Skeletal muscle tissue (tissue), 4 donors: ENCODE measurements around the gene DPCD. TPM values are rescaled to one million over a fixed set of nuclear protein-coding genes. Genes with fewer than 3 reads are reported as not detected.
"Not testable (repeated sequence)": the region's sequence is repeated elsewhere in the genome, so short reads cannot be mapped to it uniquely, and the experiment has no call there.

Experiments used
- H3K27ac ChIP-seq: one replicate; pipeline ENCODE4 v1.7.0; 2013; ENCODE audit warnings: mild to moderate bottlenecking, low read depth, low read length, inconsistent platforms
- H3K27me3 ChIP-seq, 3 donors: one replicate each; pipeline ENCODE4 v1.7.0; 2013; ENCODE audit warnings: low read length in 3 of 3; ENCODE audit not compliant: control insufficient read depth in 3 of 3, insufficient read depth in 3 of 3
- H3K36me3 ChIP-seq, 3 donors: one replicate each; pipeline ENCODE4 v1.7.0; 2013; ENCODE audit warnings: low read length in 3 of 3; ENCODE audit not compliant: control insufficient read depth in 3 of 3, insufficient read depth in 3 of 3
- H3K4me1 ChIP-seq, 3 donors: one replicate each; pipeline ENCODE4 v1.7.0; 2013; ENCODE audit warnings: low read length in 3 of 3, mild to moderate bottlenecking in 3 of 3; ENCODE audit not compliant: control insufficient read depth in 3 of 3, insufficient read depth in 3 of 3
- H3K4me3 ChIP-seq, 3 donors: one replicate each; pipeline ENCODE4 v1.7.0; 2013; ENCODE audit warnings: low read length in 3 of 3
- H3K9ac ChIP-seq, 3 donors: one replicate each; pipeline ENCODE4 v1.7.0; 2013; ENCODE audit warnings: low read length in 3 of 3, mild to moderate bottlenecking in 3 of 3, moderate library complexity in 2 of 3, low read depth in 1 of 3
- H3K9me3 ChIP-seq, 3 donors: one replicate each; pipeline ENCODE4 v1.7.0; 2013; ENCODE audit warnings: low read length in 3 of 3; ENCODE audit not compliant: control insufficient read depth in 3 of 3
- total RNA-seq: library from RNA; depleted of rRNA; stranded (reverse); fragments of >200 nt; gene quantifications from one replicate; pipeline ENCODE4 v1.2.3, GENCODE V29; 2014
- donor health status: Osteomylitis.

The DPCD gene
- total RNA-seq, 1 donor from 2014 or later, result 20.4 TPM

- H3K4me1 ChIP-seq, result peaks cover 4 to 12% (median 4%) of the 10 kb centered on the region in 3 donors
- H3K27ac ChIP-seq, H3K9me3 ChIP-seq, H3K4me3 ChIP-seq, H3K27me3 ChIP-seq, H3K36me3 ChIP-seq, H3K9ac ChIP-seq: not testable (repeated sequence)
Measured at GRCh38 chr10:101633510-101633909, 45.4 kb downstream of the DPCD start.

DNA sequence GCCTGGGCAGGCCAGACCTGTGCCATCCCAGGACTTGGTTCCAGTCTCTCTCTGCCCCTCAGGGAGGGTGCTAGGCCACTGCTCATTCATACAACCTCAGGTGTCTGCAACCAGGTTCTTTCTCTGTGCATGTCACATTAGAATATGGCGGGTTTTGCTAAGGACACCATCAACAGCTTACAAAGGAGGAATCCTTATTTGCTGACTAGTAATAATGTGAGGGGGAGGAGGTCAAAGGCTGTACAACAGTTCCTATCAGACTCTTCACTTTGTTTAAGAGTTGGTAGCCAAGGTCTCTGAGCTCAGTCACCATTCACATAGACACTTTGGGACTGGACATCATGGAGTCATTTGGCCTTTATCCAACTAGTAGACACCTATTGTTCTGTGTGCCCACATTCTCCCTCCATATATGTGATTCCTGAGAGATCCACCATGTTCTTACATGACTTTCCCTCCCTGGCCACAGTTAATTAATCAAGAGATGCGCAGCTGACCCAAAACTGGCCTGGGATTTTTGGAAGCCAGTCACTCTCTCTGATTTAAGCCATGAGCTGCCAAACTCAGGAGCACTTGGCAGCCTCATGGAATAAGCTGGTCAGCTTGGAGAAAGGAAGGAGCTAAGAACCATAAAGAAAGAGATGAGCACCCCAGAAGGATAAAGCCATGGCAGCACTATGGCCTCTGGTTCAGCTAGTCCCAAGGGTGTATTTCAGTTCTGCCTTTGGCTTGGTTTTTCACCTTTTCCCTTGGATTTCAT is 51.2 kb downstream of the DPCD start:
- peaks cover 2 to 4% (median 4%) of the 10 kb centered on the region in 3 donors for H3K36me3 ChIP-seq

GRCh38 chr10:101643546-101643945 is 55.4 kb downstream of the DPCD start:
- Histone ChIP-seq H3K27ac (no peak overlapping the region), H3K4me3 (no peak overlapping the region), H3K4me1 (peaks cover 10 to 30% (median 21%) of the 10 kb centered on the region in 3 donors), H3K9ac (no peak overlapping the region), H3K9me3 (no peaks in the 10 kb centered on the region), H3K27me3 (no peaks in the 10 kb centered on the region), H3K36me3 (peaks cover 2 to 4% (median 4%) of the 10 kb centered on the region in 3 donors)

More for the DNA sequence above, 51.2 kb downstream of the DPCD start:
- Histone ChIP-seq H3K4me3 (no peak overlapping the region), H3K27me3 (no peaks in the 10 kb centered on the region), H3K9me3 (no peaks in the 10 kb centered on the region), H3K4me1 (peaks cover 0 to 7% (median 4%) of the 10 kb centered on the region in 3 donors), H3K27ac (no peak overlapping the region), H3K9ac (no peak overlapping the region)

DNA sequence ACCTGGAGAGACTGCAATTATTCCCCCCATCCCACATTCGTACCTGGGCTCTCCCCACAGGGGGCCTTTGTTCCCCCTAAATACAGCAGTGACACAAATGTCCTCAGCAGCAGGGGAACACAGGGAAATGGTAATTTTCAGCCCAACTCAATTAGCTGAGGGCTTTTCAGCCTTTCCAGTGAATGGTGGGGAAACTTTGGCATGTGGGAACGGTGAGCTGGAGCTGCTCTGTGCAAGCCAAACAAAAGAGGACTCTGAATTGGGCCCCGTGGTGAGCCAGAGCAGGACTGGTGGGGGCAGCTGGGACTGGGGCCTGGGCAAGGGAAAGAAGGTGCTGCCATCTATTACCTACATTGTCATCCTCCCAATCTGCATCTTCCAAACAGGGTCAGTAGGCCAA is 55.9 kb downstream of the DPCD start:
- Histone ChIP-seq H3K4me3 (no peak overlapping the region), H3K9me3 (no peaks in the 10 kb centered on the region), H3K27me3 (no peaks in the 10 kb centered on the region), H3K4me1 (peaks cover 10 to 30% (median 21%) of the 10 kb centered on the region in 3 donors), H3K27ac (no peak overlapping the region), H3K9ac (no peak overlapping the region), H3K36me3 (peaks cover 2 to 4% (median 4%) of the 10 kb centered on the region in 3 donors)

DNA sequence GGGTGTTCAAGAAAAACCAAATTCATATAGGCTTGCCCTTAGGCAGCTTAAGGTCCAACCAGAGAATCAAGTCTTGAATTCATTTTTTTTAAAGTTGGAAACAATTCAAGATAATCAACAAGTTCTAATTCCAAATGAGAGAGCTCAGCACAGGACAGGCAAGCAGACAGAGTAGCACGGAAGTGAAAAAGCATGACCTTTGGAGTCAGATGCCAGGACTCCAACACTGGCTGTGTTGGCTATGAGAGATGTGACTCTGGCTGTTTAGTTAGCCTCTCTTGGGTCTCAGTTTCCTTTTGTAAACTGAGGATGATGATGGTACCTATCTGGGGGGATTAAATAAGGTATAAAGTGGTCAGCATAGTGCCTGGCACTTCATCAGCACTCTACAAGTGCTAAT is 57.5 kb downstream of the DPCD start:
- Histone ChIP-seq H3K27me3 (no peaks in the 10 kb centered on the region), H3K9me3 (no peaks in the 10 kb centered on the region), H3K36me3 (peaks cover 2 to 4% (median 4%) of the 10 kb centered on the region in 3 donors), H3K4me3 (no peak overlapping the region), H3K27ac (no peak overlapping the region), H3K9ac (no peak overlapping the region), H3K4me1 (peaks cover 10 to 30% (median 21%) of the 10 kb centered on the region in 3 donors)

GRCh38 chr10:101646364-101646763 is 58.2 kb downstream of the DPCD start:
- Histone ChIP-seq H3K27me3 (no peaks in the 10 kb centered on the region), H3K27ac (peak overlapping the region; percentile 12), H3K4me3 (no peak overlapping the region), H3K4me1 (peaks cover 10 to 30% (median 21%) of the 10 kb centered on the region in 3 donors), H3K9ac (no peak overlapping the region), H3K36me3 (peaks cover 4 to 5% (median 4%) of the 10 kb centered on the region in 3 donors), H3K9me3 (no peaks in the 10 kb centered on the region)

GRCh38 chr10:101647255-101647654 is 59.1 kb downstream of the DPCD start:
- no peak overlapping the region for H3K4me3 ChIP-seq
- H3K4me1 ChIP-seq, result peaks cover 10 to 30% (median 21%) of the 10 kb centered on the region in 3 donors
- H3K36me3 ChIP-seq, result peaks cover 4 to 5% (median 4%) of the 10 kb centered on the region in 3 donors
- H3K9ac ChIP-seq, result no peak overlapping the region
- H3K27me3 ChIP-seq, result no peaks in the 10 kb centered on the region
- H3K9me3 ChIP-seq, result no peaks in the 10 kb centered on the region
- H3K27ac ChIP-seq, result no peak overlapping the region

GRCh38 chr10:101649525-101650085 is 61.5 kb downstream of the DPCD start:
- no peak overlapping the region for H3K27ac ChIP-seq
- H3K36me3 ChIP-seq, result peaks cover 0 to 5% (median 0%) of the 10 kb centered on the region in 3 donors
- peaks cover 10 to 23% (median 17%) of the 10 kb centered on the region in 3 donors for H3K4me1 ChIP-seq
- no peaks in the 10 kb centered on the region for H3K27me3 ChIP-seq
- H3K9ac ChIP-seq, result no peak overlapping the region
- H3K9me3 ChIP-seq, result no peaks in the 10 kb centered on the region
- H3K4me3 ChIP-seq, result no peak overlapping the region

DNA sequence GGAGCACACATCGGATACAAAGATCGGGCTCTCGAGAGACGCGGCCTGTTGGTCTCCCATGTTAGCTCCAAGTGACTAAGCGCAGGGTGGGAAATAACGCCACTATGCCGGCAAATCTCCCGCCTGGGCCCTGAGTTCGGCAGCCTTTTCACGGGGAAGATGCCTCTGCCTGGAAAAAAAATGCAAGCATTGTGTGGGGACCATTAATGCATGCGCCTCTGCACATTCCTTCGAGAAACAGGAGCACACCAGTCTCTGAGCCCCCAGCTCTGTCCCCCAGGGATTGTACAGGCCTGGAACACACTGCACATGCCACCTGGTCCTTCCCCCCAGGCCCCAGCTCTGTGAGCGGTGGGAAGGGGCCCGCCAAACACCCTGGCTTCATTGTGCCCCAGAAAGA is 62.7 kb downstream of the DPCD start:
- H3K27ac ChIP-seq, result no peak overlapping the region
- no peak overlapping the region for H3K4me3 ChIP-seq
- peaks cover 8 to 14% (median 10%) of the 10 kb centered on the region in 3 donors for H3K4me1 ChIP-seq
- H3K36me3 ChIP-seq, result peaks cover 0 to 10% (median 4%) of the 10 kb centered on the region in 3 donors
- H3K9ac ChIP-seq, result no peak overlapping the region
- H3K9me3 ChIP-seq, result no peaks in the 10 kb centered on the region
- no peaks in the 10 kb centered on the region for H3K27me3 ChIP-seq

DNA sequence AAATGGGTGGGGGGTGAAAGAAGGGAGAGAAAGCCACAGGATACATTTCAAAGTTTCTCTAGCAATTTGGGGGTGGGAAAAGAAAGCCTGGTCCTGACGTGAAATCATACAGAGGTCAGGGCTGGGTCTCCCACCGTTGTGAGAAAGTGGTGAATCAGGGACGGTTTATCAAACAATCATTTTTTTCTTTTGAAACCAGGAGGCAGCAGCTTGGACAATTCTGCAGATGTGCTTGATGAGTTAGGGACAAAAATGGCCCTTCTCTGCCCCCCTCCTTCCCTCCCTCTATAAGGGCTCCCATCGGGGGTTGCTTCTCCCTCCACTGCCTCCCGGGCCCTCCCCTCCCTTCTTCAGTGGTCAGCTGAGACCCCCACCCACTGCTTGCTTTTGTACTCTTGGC is 63.2 kb downstream of the DPCD start:
- H3K4me3 ChIP-seq, result no peak overlapping the region
- no peaks in the 10 kb centered on the region for H3K27me3 ChIP-seq
- no peaks in the 10 kb centered on the region for H3K9me3 ChIP-seq
- no peak overlapping the region for H3K27ac ChIP-seq
- H3K4me1 ChIP-seq, result peaks cover 3 to 10% (median 5%) of the 10 kb centered on the region in 3 donors
- H3K36me3 ChIP-seq, result peaks cover 0 to 11% (median 5%) of the 10 kb centered on the region in 3 donors
- no peak overlapping the region for H3K9ac ChIP-seq
